ENCODE results near the gene HRH2.
"Not testable (repeated sequence)": the region's sequence is repeated elsewhere in the genome, so short reads cannot be mapped to it uniquely, and the experiment has no call there.

The HRH2 gene

GRCh38 chr5:175657593-175658271 lies at the start of gene HRH2:
TSS of gene HRH2 (plus strand) at chr5:175658071. CDS start at chr5:175683234, 25,163 bp downstream.
- DNase-seq: peak; percentile 49

- peak; percentile 30 for DNase-seq
Measured at GRCh38 chr5:175609526-175609925, 48.3 kb upstream of the HRH2 start.

- DNase-seq: no peak
Measured at GRCh38 chr5:175610381-175610780, 47.5 kb upstream of the HRH2 start.

GRCh38 chr5:175610898-175611297 lies 47.0 kb upstream of the HRH2 start:
- DNase-seq: no peak

- DNase-seq: no peak
Measured at GRCh38 chr5:175614223-175614815, 43.6 kb upstream of the HRH2 start.

GRCh38 chr5:175614861-175615260 lies 43.0 kb upstream of the HRH2 start:
- DNase-seq: no peak

- peak; percentile 14 for DNase-seq
Measured at GRCh38 chr5:175616083-175616482, 41.8 kb upstream of the HRH2 start.

- not testable (repeated sequence) for DNase-seq
Measured at GRCh38 chr5:175616527-175616926, 41.3 kb upstream of the HRH2 start.

GRCh38 chr5:175617447-175617846 lies 40.4 kb upstream of the HRH2 start:
- DNase-seq: no peak

GRCh38 chr5:175620527-175620926 lies 37.3 kb upstream of the HRH2 start:
- DNase-seq: no peak

GRCh38 chr5:175621971-175622370 lies 35.9 kb upstream of the HRH2 start:
- no peak for DNase-seq

- no peak for DNase-seq
Measured at GRCh38 chr5:175623088-175623487, 34.8 kb upstream of the HRH2 start.

- no peak for DNase-seq
Measured at GRCh38 chr5:175624316-175624715, 33.6 kb upstream of the HRH2 start.

GRCh38 chr5:175627005-175627404 lies 30.9 kb upstream of the HRH2 start:
- DNase-seq: no peak

- no peak for DNase-seq
Measured at GRCh38 chr5:175627739-175628138, 30.1 kb upstream of the HRH2 start.

- no peak for DNase-seq
Measured at GRCh38 chr5:175628668-175629067, 29.2 kb upstream of the HRH2 start.

GRCh38 chr5:175629261-175629660 lies 28.6 kb upstream of the HRH2 start:
- DNase-seq: no peak

GRCh38 chr5:175629793-175630192 lies 28.1 kb upstream of the HRH2 start:
- DNase-seq: no peak

GRCh38 chr5:175635854-175636584 lies 21.9 kb upstream of the HRH2 start:
- no peak for DNase-seq

- DNase-seq: no peak
Measured at GRCh38 chr5:175638305-175638704, 19.6 kb upstream of the HRH2 start.

- DNase-seq: no peak
Measured at GRCh38 chr5:175640106-175640775, 17.6 kb upstream of the HRH2 start.

- DNase-seq: no peak
Measured at GRCh38 chr5:175642998-175643397, 14.9 kb upstream of the HRH2 start.

GRCh38 chr5:175646251-175646650 lies 11.6 kb upstream of the HRH2 start:
- no peak for DNase-seq

- no peak for DNase-seq
Measured at GRCh38 chr5:175649967-175650366, 7.9 kb upstream of the HRH2 start.

Measured in activated naive CD4-positive, alpha-beta T cell treated with Interleukin-2 at 50 U/mL for 16 hours (primary cell).